ENCODE results near the gene TMEM52B.

GRCh38 chr12:10218021-10218420, 39.2 kb downstream of the TMEM52B start:
- TF ChIP-seq CTCF (IDR thresholded peaks at IDR 0.05) (no peak), POLR2A (IDR thresholded peaks at IDR 0.05) (no peak)

Measured in adrenal gland (tissue), 5 donors.